GM18951 (cell line): ENCODE measurements around the gene NIN.
"Not testable (repeated sequence)": the region's sequence is repeated elsewhere in the genome, so short reads cannot be mapped to it uniquely, and the experiment has no call there.

Experiments used
- POLR2A ChIP-seq: IDR thresholded peaks from 4 replicates; pipeline ENCODE4 v1.6.1; 2011; ENCODE audit warnings: mild to moderate bottlenecking; ENCODE audit not compliant: insufficient read length, insufficient read depth; ENCODE audit errors: extremely low read depth
- in situ Hi-C: fragments of 300-500 bp; cut with MboI; formaldehyde crosslinking; loops from one replicate; pipeline ENCODE4 v1.12.0; 2022; ENCODE audit warnings: low sequenced_read_pairs, mixed read lengths, inconsistent platforms; ENCODE audit not compliant: unreplicated experiment

The NIN gene

GRCh38 chr14:50714450-50715073 lies 116.4 kb downstream of the NIN start:
- in situ Hi-C loops = no loop called here

GRCh38 chr14:50711043-50711442 lies 119.9 kb downstream of the NIN start:
- no peak for TF ChIP-seq POLR2A
- in situ Hi-C loops = no loop called here

More at GRCh38 chr14:50714450-50715073, 116.4 kb downstream of the NIN start:
- no peak for TF ChIP-seq POLR2A

- in situ Hi-C loops = no loop called here
- no peak for TF ChIP-seq POLR2A
These were observed 125.9 kb downstream of the NIN start for GRCh38 chr14:50705026-50705593.

GRCh38 chr14:50704454-50705010 lies 126.4 kb downstream of the NIN start:
- in situ Hi-C loops = no loop called here
- TF ChIP-seq POLR2A = no peak

GRCh38 chr14:50697659-50698290 lies 133.2 kb downstream of the NIN start:
- no peak for TF ChIP-seq POLR2A
- in situ Hi-C loops = no loop called here

- in situ Hi-C loops = not testable (repeated sequence)
These were observed 136.7 kb downstream of the NIN start for GRCh38 chr14:50694260-50694659.

- TF ChIP-seq POLR2A = no peak
These were observed 142.1 kb downstream of the NIN start for GRCh38 chr14:50688875-50689274.

GRCh38 chr14:50679674-50680073 lies 151.3 kb downstream of the NIN start:
- TF ChIP-seq POLR2A = no peak
- in situ Hi-C loops = no loop called here

More at GRCh38 chr14:50688875-50689274, 142.1 kb downstream of the NIN start:
- in situ Hi-C loops = no loop called here

GRCh38 chr14:50678163-50678562 lies 152.8 kb downstream of the NIN start:
- no peak for TF ChIP-seq POLR2A
- in situ Hi-C loops = no loop called here

GRCh38 chr14:50677527-50678063 lies 153.4 kb downstream of the NIN start:
- TF ChIP-seq POLR2A = no peak
- in situ Hi-C loops = no loop called here

GRCh38 chr14:50676814-50677516 lies 154.0 kb downstream of the NIN start:
- no peak for TF ChIP-seq POLR2A
- in situ Hi-C loops = no loop called here

- no peak for TF ChIP-seq POLR2A
- in situ Hi-C loops = no loop called here
These were observed 155.4 kb downstream of the NIN start for GRCh38 chr14:50675597-50675996.

GRCh38 chr14:50670866-50671256 lies 160.1 kb downstream of the NIN start:
- in situ Hi-C loops = no loop called here
- TF ChIP-seq POLR2A = no peak
